Large intestine (tissue), 3 donors: Measurements from ENCODE around the gene MAP3K20. TPM values are rescaled to one million over a fixed set of nuclear protein-coding genes. Genes with fewer than 3 reads are reported as not detected.
A peak's percentile ranks its signal among the peaks of the same experiment; 100 is the strongest.

Source experiments
- DNase-seq, 2 donors: peaks; one replicate each; pipeline versions ENCODE4 v3.0.0 to v3.0.0-alpha.2; 2013
- H3K27ac ChIP-seq: one replicate; pipeline ENCODE4 v1.5.1; 2013; ENCODE audit warnings: low read length
- H3K27me3 ChIP-seq: 2 replicates; pipeline ENCODE4 v1.6.1; 2013; ENCODE audit warnings: low read length; ENCODE audit not compliant: control insufficient read depth, insufficient read depth
- H3K36me3 ChIP-seq: 2 replicates; pipeline ENCODE4 v1.6.1; 2013; ENCODE audit warnings: low read length; ENCODE audit not compliant: control insufficient read depth, insufficient read depth
- H3K4me1 ChIP-seq: one replicate; pipeline ENCODE4 v1.6.1; 2013; ENCODE audit warnings: low read length; ENCODE audit not compliant: control insufficient read depth, insufficient read depth
- H3K4me3 ChIP-seq: one replicate; pipeline ENCODE4 v1.5.1; 2013; ENCODE audit warnings: low read length
- H3K9me3 ChIP-seq: one replicate; pipeline ENCODE4 v1.6.1; 2013; ENCODE audit warnings: mild to moderate bottlenecking, low read depth, low read length, moderate library complexity; ENCODE audit not compliant: control insufficient read depth
- WGBS: methylation state at CpG from one replicate; pipeline ENCODE4 v1.1.5; 2013; ENCODE audit warnings: low lambda C conversion rate; ENCODE audit not compliant: insufficient coverage; 5-methylcytosine and 5-hydroxymethylcytosine counted together
- polyA plus RNA-seq: library from polyadenylated mRNA; unstranded; fragments of 120-200 nt; gene quantifications from one replicate; pipeline ENCODE4 v1.2.1, GENCODE V29; 2013

MAP3K20 gene
- polyA plus RNA-seq, 1 donor: 31.7 TPM

DNA sequence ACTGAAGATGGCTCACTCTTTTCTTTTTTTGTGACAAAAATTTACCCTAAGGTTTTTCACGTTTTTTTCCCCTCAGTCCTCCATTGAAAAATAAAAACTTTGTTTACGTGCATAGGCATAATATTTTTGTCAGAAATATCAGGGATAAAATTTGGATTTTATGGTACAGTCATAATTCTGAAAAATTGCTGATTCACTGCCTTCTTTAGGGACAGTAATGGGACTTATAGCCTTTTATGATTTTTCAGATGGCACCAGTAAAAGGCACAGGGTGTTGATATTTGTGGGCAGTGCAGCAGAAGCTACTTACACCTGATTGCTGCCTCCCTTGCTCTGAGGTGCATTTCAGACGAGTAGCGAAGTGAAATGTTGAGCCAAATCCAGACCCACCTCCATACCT lies 139.7 kb downstream of the MAP3K20 start:
- Histone ChIP-seq H3K27ac (no peak overlapping the region), H3K4me1 (peaks cover 7% of the 10 kb centered on the region)
- WGBS: 83% methylated on average over 3 of the region's 4 CpGs

DNA sequence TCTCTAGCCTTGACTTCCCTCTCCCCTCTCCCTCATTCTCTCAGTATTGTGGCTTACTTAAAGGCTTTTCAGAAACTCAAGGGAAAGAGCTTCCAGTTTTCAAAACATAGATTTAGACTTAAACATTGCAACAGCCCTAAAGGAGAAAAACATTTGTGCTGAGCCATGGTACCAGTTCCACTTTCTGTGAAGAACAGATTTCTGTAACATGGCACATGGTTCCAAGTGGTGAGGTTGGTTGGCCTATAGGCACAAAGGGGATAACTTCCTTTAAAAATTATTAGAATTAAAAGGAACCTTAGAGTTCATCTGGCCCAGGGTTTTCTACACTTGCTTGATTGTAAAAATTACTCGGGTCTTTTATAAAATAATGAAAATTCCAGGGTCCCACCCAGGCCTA lies 140.4 kb downstream of the MAP3K20 start:
- no CpG with 5 or more reads among the region's 1 CpG for WGBS
- no peak overlapping the region for H3K27ac ChIP-seq

More for the DNA sequence above, 139.7 kb downstream of the MAP3K20 start:
- DNase-seq: no peak
- Histone ChIP-seq H3K36me3 (peaks cover 8% of the 10 kb centered on the region), H3K9me3 (no peaks in the 10 kb centered on the region), H3K4me3 (no peak overlapping the region), H3K27me3 (no peaks in the 10 kb centered on the region)

DNA sequence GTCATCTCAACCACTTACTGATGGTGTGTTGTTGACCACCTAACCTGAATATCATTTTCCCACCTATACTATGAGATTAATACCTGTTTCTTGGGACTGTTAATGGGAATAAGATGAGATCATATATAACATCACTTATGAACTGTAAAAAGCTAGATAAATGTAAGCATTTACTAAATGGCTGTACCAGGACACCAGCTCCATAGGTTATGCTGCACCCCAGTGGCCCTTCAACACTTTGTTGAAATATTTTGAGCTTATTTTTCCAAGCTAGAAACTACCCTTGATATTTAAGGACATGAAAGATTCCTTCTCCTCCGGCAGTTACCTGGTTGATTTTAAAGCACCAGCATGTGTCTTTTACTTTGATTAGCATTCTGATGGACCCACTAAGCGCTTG lies 141.0 kb downstream of the MAP3K20 start:
- Histone ChIP-seq H3K4me3 (no peak overlapping the region), H3K36me3 (peaks cover 6% of the 10 kb centered on the region), H3K27ac (no peak overlapping the region), H3K9me3 (no peaks in the 10 kb centered on the region), H3K27me3 (no peaks in the 10 kb centered on the region), H3K4me1 (peaks cover 7% of the 10 kb centered on the region)
- WGBS: 100% methylated on average over 1 of the region's 2 CpGs
- DNase-seq: no peak

More for the DNA sequence above, 140.4 kb downstream of the MAP3K20 start:
- H3K4me1 ChIP-seq: peaks cover 7% of the 10 kb centered on the region
- H3K36me3 ChIP-seq: peaks cover 8% of the 10 kb centered on the region
- no peak for DNase-seq
- no peak overlapping the region for H3K4me3 ChIP-seq
- no peaks in the 10 kb centered on the region for H3K27me3 ChIP-seq
- no peaks in the 10 kb centered on the region for H3K9me3 ChIP-seq

GRCh38 chr2:173217116-173217840 lies 141.6 kb downstream of the MAP3K20 start:
- no peak for DNase-seq
- peaks cover 7% of the 10 kb centered on the region for H3K4me1 ChIP-seq
- no peak overlapping the region for H3K27ac ChIP-seq
- H3K27me3 ChIP-seq: no peaks in the 10 kb centered on the region
- no peaks in the 10 kb centered on the region for H3K9me3 ChIP-seq
- peaks cover 4% of the 10 kb centered on the region for H3K36me3 ChIP-seq
- WGBS: 81% methylated on average over 4 of the region's 20 CpGs
- H3K4me3 ChIP-seq: no peak overlapping the region

GRCh38 chr2:173218326-173219056 lies 142.8 kb downstream of the MAP3K20 start:
- DNase-seq: peak in 1 of 2 donors; percentile 44
- H3K4me1 ChIP-seq: peaks cover 7% of the 10 kb centered on the region
- H3K27ac ChIP-seq: peak overlapping the region; percentile 6
- H3K4me3 ChIP-seq: no peak overlapping the region
- no CpG with 5 or more reads among the region's 6 CpGs for WGBS
- H3K36me3 ChIP-seq: peaks cover 4% of the 10 kb centered on the region
- no peaks in the 10 kb centered on the region for H3K9me3 ChIP-seq
- no peaks in the 10 kb centered on the region for H3K27me3 ChIP-seq

DNA sequence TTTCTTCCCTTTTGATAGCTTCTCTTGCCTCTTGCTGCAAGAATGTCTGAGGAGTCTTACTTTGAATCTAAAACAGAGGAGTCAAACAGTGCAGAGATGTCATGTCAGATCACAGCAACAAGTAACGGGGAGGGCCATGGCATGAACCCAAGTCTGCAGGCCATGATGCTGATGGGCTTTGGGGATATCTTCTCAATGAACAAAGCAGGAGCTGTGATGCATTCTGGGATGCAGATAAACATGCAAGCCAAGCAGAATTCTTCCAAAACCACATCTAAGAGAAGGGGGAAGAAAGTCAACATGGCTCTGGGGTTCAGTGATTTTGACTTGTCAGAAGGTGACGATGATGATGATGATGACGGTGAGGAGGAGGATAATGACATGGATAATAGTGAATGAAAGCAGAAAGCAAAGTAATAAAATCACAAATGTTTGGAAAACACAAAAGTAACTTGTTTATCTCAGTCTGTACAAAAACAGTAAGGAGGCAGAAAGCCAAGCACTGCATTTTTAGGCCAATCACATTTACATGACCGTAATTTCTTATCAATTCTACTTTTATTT lies 145.6 kb downstream of the MAP3K20 start:
- Histone ChIP-seq H3K4me3 (no peak overlapping the region), H3K36me3 (peaks cover 6% of the 10 kb centered on the region), H3K9me3 (no peaks in the 10 kb centered on the region), H3K27ac (no peak overlapping the region), H3K4me1 (peaks cover 10% of the 10 kb centered on the region), H3K27me3 (no peaks in the 10 kb centered on the region)
- DNase-seq: no peak
- WGBS: 100% methylated on average over 3 of the region's 4 CpGs

DNA sequence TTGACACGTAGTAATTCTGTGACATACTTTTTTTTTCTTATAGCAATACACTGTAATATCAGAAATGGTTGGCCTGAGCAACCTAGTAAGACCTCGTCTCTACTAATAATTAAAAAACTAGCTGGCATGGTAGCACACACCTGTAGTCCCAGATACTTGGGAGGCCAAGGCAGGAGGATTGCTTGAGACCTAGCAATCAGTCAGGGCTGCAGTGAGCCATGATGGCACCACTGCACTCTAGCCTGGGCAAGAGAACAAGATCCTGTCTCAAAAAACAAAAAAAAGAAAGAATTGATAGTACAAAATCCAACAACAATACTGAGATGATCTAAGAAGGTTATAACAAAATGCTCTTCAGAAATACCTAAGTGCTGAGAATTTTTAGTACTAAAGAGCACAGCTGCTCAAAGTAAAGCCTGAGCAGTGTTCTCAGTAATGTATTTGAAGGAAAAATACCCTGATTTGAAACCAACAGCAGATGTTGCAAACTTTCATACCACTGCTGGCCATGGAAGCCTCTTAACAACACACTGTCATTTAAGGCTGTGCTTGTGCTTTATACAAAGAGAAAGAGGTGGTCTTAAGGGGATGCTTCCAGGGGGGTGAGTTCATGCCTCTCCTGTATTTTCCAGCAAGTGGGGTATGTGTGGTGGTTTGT lies 146.4 kb downstream of the MAP3K20 start:
- Histone ChIP-seq H3K27me3 (no peaks in the 10 kb centered on the region), H3K4me1 (peaks cover 10% of the 10 kb centered on the region), H3K4me3 (no peak overlapping the region), H3K27ac (no peak overlapping the region), H3K9me3 (no peaks in the 10 kb centered on the region), H3K36me3 (peaks cover 6% of the 10 kb centered on the region)
- DNase-seq: no peak
- WGBS: no CpG with 5 or more reads among the region's 2 CpGs

DNA sequence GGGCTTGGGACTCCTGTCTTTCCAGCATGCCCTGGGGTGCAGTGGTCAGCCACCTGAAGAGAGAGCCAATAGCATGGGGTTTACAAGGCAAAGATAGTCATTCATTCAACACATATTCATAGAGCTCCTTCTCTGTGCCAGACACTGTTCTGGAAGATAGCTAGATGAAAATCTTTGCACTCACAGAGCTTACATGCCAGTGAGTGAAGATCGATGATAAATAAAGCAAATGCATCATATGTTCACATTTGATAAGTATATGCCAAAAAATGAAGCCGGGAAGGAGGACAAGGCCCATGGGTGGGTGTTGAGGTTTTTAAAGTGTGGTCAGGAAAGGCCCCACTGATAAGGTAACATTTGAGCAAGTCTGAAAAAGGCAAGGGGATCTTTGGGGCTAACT lies 148.2 kb downstream of the MAP3K20 start:
- H3K4me1 ChIP-seq: peaks cover 12% of the 10 kb centered on the region
- H3K9me3 ChIP-seq: no peaks in the 10 kb centered on the region
- H3K27me3 ChIP-seq: no peaks in the 10 kb centered on the region
- WGBS: 80% methylated on average over 1 of the region's 2 CpGs
- H3K36me3 ChIP-seq: peaks cover 6% of the 10 kb centered on the region
- no peak overlapping the region for H3K27ac ChIP-seq
- no peak for DNase-seq
- no peak overlapping the region for H3K4me3 ChIP-seq

GRCh38 chr2:173226899-173227698 lies 151.5 kb downstream of the MAP3K20 start:
- Histone ChIP-seq H3K36me3 (peaks cover 4% of the 10 kb centered on the region), H3K4me3 (no peak overlapping the region), H3K27ac (peak overlapping the region; percentile 61), H3K4me1 (peaks cover 21% of the 10 kb centered on the region), H3K9me3 (no peaks in the 10 kb centered on the region), H3K27me3 (no peaks in the 10 kb centered on the region)
- peak; percentile 13 to 71 for DNase-seq
- WGBS: no CpG with 5 or more reads among the region's 7 CpGs
